HEK293 (cell line): ENCODE data around the gene WDR18.

Experiments
- BCL11A ChIP-seq: fragments of 450-650 bp; formaldehyde crosslinking; IDR thresholded peaks from 2 replicates; pipeline ENCODE4 v1.5.1; 2016; ENCODE audit warnings: low read depth, missing biosample characterization, missing genetic modification characterization
- ZNF184 ChIP-seq: fragments of 450-650 bp; IDR thresholded peaks from 2 replicates; pipeline ENCODE4 v1.5.1; 2018; ENCODE audit warnings: missing biosample characterization, mild to moderate bottlenecking, missing genetic modification characterization
- ZNF416 ChIP-seq: fragments of 450-650 bp; formaldehyde crosslinking; IDR thresholded peaks from 2 replicates; pipeline ENCODE4 v1.5.1; 2016; ENCODE audit warnings: missing biosample characterization, missing genetic modification characterization
- ZNF785 ChIP-seq: fragments of 450-650 bp; formaldehyde crosslinking; IDR thresholded peaks from 2 replicates; pipeline ENCODE4 v1.5.1; 2016; ENCODE audit warnings: missing biosample characterization, missing genetic modification characterization

DNA sequence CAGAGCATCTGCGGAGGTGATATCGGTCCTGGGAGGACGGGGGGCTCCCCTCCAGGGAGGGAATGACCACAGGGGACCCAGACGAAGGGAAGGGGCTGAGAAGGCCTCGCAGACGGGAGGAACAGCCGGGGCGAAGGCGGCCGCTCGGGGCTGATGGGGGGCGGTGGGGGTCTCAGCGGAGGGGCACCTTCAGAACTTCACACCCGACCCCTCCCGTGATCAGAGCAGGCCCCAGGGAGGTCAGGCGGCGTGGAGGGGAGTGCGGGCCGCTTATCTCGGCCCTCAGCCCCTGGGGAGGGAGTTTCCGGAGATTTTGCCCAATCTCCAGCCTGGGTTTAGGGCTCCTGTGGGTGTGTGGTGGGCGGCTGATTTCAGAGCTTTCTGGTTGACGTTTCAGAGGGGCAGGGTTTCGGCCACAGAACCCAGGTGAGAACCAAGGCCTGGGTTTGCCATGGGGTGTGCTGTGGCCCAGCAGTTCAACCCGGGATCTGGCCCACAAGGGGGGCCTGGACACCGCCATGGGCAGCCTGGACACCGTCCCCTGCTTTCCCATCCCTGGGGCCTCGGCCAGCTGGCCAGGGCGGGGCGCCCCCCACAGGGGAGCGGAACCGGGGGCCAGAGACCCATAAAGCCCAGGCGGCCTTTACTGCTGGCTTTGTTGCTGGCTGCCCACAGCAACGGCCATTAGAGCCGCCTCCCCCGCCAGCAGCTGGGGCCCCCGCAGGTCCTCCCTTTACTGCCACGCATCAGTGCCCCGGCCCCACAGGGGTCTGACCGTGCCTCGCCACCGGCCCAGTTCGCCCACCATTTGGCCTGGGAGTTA is 29.3 kb upstream of the WDR18 start:
- TF ChIP-seq ZNF416 (tag by site-specific recombination) (no peak), BCL11A (tag by site-specific recombination) (no peak), ZNF785 (tag by site-specific recombination) (no peak), ZNF184 (tag by site-specific recombination) (no peak)
